ENCODE results near the gene SNAP25.

Gene SNAP25

GRCh38 chr20:10304471-10305046, 85.9 kb downstream of the SNAP25 start:
- no peak for DNase-seq (ENCODE audit: low read depth in 2 of 2)

DNA sequence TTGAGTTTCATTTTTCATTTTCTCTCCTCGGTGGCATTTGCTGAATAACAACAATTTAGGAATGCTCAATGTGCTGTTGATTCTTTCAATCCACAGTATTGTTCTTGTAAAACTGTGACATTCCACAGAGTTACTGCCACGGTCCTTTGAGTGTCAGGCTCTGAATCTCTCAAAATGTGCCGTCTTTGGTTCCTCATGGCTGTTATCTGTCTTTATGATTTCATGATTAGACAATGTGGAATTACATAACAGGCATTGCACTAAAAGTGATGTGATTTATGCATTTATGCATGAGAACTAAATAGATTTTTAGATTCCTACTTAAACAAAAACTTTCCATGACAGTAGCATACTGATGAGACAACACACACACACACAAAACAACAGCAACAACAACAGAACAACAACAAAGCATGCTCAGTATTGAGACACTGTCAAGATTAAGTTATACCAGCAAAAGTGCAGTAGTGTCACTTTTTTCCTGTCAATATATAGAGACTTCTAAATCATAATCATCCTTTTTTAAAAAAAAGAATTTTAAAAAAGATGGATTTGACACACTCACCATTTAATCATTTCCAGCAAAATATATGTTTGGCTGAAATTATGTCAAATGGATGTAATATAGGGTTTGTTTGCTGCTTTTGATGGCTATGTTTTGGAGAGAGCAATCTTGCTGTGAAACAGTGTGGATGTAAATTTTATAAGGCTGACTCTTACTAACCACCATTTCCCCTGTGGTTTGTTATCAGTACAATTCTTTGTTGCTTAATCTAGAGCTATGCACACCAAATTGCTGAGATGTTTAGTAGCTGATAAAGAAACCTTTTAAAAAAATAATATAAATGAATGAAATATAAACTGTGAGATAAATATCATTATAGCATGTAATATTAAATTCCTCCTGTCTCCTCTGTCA, 88.1 kb downstream of the SNAP25 start:
- no peak for DNase-seq (ENCODE audit: low read depth in 2 of 2)

GRCh38 chr20:10307359-10307735, 88.7 kb downstream of the SNAP25 start:
- DNase-seq (ENCODE audit: low read depth in 2 of 2): no peak

- no peak for DNase-seq (ENCODE audit: low read depth in 2 of 2)
These were observed 90.0 kb downstream of the SNAP25 start for GRCh38 chr20:10308652-10309051.

DNA sequence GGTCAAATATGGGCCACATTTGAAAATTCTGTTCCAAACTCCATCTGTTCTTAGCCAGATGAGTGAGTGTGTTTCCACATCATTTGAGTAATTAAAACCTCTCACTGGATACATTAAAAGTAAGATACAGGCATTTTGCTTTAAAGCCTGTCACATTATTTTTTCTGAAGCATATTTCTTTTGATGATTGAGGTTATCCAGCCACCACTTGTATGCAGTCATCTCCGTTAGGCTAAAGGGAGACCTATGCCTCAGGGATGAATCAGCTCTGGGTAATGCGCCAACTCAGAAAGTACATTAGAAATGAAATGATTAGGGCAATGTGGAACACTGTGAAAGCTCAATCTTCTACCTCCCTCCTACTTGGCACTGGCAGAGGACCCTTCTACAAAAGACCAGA, 90.7 kb downstream of the SNAP25 start:
- no peak for DNase-seq (ENCODE audit: low read depth in 2 of 2)

DNA sequence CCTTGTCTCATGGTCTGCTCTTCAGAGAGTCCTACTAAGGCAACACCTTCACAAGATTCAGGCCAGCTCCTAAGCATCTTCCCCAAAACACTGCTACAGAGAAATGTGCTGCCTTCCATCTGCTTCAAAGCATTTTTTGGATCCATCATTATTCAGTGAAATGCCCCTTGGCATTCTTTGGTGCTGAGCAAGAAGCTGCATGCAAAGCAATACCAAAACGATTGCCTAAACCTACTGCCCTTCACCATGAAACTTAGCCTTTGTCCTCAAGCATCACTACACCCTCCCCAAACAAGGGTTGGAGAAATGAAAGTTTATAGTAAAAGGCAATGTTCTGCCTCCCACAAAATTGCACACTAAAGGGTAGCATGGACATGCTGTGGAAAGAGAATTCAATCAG, 93.5 kb downstream of the SNAP25 start:
- DNase-seq (ENCODE audit: low read depth in 2 of 2): no peak

DNA sequence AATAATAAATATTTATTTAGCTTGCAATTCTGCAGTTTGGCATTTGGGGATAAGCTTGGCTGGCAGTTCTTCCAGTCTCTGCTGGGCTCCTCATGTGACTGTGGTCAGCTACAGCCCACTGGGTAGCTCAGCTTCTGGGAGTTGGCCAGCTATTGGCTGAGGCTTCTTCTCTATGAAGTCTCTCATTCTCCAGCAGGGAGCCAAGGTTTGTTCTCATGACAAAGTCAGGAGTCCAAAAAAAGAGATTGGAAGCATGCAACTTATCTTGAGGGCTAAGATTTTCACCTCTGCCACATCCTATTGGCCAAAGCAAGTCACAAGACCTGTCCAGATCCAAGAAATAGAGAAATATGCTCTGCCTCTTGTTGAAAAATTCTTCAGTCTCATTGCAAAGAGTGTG, 94.6 kb downstream of the SNAP25 start:
- no peak for DNase-seq (ENCODE audit: low read depth in 2 of 2)

DNA sequence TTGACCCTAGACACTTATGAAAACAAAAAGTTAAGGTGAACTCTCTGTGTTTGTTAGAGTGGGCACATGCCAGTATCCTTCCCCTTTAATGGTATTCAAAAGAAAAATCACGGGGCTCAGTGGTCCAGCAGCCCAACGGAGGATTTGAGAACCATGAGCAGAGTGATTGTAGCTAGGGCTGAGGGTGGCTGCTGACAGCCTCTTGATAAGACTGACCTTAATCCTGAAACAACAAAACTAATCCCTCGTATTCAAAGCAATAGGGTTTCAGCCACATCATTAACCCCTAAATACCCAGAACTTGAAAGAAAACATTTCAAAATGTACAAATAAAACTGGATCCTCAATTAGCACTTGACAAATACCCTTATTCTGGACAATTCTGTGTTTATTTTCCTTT, 95.1 kb downstream of the SNAP25 start:
- no peak for DNase-seq (ENCODE audit: low read depth in 2 of 2)

DNA sequence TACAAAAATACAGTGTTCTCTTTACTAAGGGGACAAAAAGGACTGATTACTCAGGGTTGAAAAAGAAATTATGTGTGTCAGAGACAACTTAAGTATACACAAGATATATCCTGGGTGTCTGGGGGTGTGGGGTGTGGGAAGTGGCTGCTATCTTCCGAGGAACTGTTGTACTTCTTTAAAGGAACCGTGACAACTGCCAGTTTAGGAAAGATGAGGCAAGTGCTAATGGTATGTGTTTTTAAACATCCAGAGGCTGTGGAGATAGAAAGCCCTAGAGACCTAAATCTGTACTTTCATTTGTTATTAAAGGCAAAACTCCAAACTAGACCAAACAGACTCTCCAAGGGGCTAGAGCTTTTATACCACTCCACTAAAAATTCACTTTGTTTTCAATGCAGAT, 95.6 kb downstream of the SNAP25 start:
- DNase-seq (ENCODE audit: low read depth in 2 of 2): no peak

GRCh38 chr20:10315138-10315537, 96.5 kb downstream of the SNAP25 start:
- DNase-seq (ENCODE audit: low read depth in 2 of 2): no peak

DNA sequence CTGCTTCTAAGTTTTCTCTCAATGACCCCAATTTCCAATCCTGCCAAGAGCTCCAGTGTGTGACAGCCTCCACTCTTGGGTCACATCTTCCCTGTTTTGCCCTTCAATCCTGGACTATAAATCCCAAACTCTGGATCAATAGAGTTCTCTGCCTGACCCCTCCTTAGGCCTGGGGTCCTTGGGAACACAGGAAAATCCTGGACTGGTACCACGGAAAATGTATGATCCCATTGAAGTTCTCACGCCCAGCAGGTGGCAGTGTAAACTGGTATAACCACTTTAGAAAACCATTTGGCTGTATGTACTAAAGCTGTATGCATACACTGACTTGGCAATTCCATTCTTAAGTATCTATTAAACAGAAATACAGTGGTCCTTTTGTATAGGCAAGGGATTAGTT, 98.0 kb downstream of the SNAP25 start:
- no peak for DNase-seq (ENCODE audit: low read depth in 2 of 2)

GRCh38 chr20:10318291-10319024, 99.8 kb downstream of the SNAP25 start:
- DNase-seq (ENCODE audit: low read depth in 2 of 2): no peak

- DNase-seq (ENCODE audit: low read depth in 2 of 2): no peak
These were observed 101.2 kb downstream of the SNAP25 start for GRCh38 chr20:10319855-10320254.

- DNase-seq (ENCODE audit: low read depth in 2 of 2): no peak
These were observed 102.6 kb downstream of the SNAP25 start for GRCh38 chr20:10321138-10321717.

DNA sequence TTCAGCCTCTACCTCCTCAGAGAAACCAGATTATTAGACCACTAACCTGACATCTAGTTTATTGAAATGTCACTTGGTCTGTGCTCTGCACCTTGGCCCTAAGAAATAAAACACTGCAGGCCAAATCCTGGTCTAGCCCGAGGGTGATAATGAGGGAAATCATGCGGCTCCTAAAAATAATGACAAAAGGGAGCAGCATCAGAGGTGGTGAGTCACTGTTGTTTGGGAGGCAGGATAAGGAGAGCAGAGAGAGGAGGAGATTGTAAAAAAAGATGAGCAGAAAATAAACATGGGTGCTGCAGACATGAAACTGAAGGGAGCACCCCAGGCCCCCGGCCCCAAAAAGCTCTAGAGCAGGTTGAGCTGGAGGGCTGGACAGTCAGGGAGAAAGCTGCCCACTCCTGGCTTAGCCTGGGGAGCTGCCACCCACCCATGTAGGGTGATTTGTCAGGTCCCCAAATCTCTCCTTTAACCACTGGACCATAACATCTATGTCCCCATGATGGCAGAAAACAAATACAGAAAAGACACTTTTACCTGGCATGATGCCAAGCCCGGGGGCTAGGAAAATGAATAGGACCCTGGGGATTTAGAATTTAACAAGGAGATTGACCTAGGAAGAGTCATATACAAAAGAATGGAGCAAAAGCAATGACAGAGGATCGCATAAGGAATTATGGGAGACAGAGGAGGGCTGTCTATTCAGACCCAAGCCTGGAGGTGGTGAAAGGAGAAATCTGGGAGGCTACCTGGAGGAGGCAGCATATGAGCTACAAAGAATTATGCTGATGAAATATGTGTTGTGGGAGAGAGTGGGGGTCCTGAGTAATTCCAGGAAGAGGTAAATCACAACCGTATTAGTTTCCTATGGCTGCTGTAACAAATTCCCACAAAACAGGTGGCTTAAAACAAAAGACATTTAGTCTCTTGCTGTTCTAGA, 103.7 kb downstream of the SNAP25 start:
- no peak for DNase-seq (ENCODE audit: low read depth in 2 of 2)

- no peak for DNase-seq (ENCODE audit: low read depth in 2 of 2)
These were observed 105.1 kb downstream of the SNAP25 start for GRCh38 chr20:10323729-10324128.

DNA sequence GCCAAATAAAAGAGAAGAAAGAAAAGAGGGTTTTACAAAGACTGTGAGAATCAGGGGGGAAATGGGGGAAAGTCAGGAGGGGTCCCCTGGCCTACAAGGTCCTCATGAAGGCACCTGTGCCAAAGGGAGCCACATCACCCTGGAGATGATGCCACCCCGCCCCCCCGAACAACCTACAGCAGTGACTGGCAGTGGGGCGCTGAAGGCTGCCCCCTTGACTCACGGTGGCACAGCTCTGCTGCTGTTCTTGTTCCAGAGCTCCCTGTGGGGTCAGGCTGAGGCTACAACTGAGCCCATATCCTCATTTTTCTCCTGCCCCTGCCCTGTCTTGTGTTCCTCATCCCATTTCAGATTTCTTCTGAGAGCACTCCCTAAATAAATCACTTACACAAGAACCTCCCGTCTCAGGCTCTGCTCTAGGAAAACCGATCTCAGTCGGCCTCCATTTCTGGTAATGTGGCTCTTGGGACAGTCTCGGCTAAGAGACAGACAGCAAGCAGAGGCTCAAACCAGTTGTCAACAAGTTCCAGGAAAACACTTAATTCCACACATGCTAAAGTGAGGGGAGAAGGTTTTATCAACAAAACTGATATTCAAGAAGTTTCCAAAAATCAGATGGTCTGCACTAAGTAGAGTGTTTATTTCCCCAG, 105.7 kb downstream of the SNAP25 start:
- no peak for DNase-seq (ENCODE audit: low read depth in 2 of 2)

- DNase-seq (ENCODE audit: low read depth in 2 of 2): no peak
These were observed 110.2 kb downstream of the SNAP25 start for GRCh38 chr20:10328897-10329255.

DNA sequence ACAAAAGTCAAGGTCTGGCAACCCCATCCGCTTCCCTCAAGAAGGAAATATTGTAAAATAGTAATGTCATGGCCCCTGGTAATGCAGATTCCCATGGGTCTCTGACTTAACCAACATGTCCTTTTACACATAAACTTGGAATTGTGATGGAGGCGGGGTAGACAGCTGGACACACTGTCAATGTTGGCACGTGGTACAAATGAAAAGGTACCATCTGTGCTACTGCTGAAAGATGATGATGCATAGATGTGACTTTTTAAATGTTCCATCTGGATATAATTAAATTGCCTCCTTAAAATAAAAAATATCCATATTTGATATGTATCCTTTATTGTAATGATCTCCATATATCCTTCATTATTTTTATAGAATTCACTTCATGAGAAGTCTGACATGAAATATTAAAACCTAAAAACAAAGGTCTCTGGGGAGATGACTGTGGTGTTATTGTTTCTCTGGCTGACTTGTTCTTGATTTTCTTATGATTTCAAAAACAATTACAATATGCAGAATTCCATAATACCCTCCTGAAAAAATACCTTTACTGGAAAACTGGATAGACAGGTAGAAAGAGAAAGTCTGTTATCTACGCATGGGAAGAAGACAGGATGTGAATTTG, 110.9 kb downstream of the SNAP25 start:
- no peak for DNase-seq (ENCODE audit: low read depth in 2 of 2)

DNA sequence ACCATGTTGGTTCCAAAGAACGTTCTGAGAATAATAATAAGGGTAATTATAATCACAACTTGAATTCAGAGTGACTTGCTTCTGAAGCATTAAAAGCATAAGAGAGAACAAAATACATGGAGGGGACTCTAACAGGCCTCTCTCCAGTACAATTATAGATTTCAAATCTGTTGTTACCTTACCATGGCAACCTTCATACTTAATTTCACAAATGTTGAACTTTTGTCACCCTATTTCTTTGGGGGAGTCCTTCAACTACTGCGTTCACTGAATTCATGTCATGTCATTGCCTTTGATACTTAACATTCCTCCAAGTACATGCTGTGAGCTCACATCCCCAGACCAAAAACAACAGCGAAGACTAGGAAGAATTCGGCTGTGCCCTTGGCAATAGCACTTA, 111.4 kb downstream of the SNAP25 start:
- no peak for DNase-seq (ENCODE audit: low read depth in 2 of 2)

Measured in stimulated activated CD8-positive, alpha-beta memory T cell treated with anti-CD3 and anti-CD28 coated beads, Interleukin-7, amount 100 ng/mL, for 4 hours (primary cell).